Activated CD4-positive, alpha-beta T cell treated with anti-CD3 and anti-CD28 coated beads, Interleukin-2, amount 10 ng/mL, durations not matched to agents 7 days and 5 days (primary cell): ENCODE measurements around the gene KSR1. TPM values are rescaled to one million over a fixed set of nuclear protein-coding genes. Genes with fewer than 3 reads are reported as not detected.

Experiments used
- CTCF ChIA-PET: fragments of 350-600 bp; sonication (Branson Sonifier 250); formaldehyde crosslinking; loops from one replicate; lab custom pipeline; 2021; ENCODE audit warnings: antibody characterized with exemption; lab: Charles Lee
- POLR2A ChIA-PET: fragments of 350-600 bp; sonication (Branson Sonifier 250); formaldehyde crosslinking; loops from one replicate; lab custom pipeline; 2021; ENCODE audit warnings: antibody characterized with exemption; lab: Charles Lee
- DNase-seq: peaks from one replicate; pipeline ENCODE4 v3.0.0-alpha.2; 2020
- H3K27ac Mint-ChIP-seq: one replicate; pipeline ENCODE4 v1.8.0; 2021; ENCODE audit warnings: mild to moderate bottlenecking, moderate library complexity, mixed read lengths
- H3K27me3 Mint-ChIP-seq: one replicate; pipeline ENCODE4 v1.8.0; 2021; ENCODE audit warnings: mixed read lengths
- H3K36me3 Mint-ChIP-seq: one replicate; pipeline ENCODE4 v1.8.0; 2021; ENCODE audit warnings: low read depth, mixed read lengths
- H3K4me1 Mint-ChIP-seq: one replicate; pipeline ENCODE4 v1.8.0; 2021; ENCODE audit warnings: mixed read lengths
- H3K4me3 Mint-ChIP-seq: one replicate; pipeline ENCODE4 v1.8.0; 2021; ENCODE audit warnings: mild to moderate bottlenecking, moderate library complexity, mixed read lengths
- H3K9me3 Mint-ChIP-seq: one replicate; pipeline ENCODE4 v1.8.0; 2021; ENCODE audit warnings: mixed read lengths
- total RNA-seq, 2 experiments: library from RNA; stranded (reverse); gene quantifications; one replicate each; pipeline ENCODE4 v1.2.3, GENCODE V29; 2021

The KSR1 gene
- total RNA-seq, 2 experiments from 2014 or later = 43.1 to 45.7 TPM

- H3K4me1 Mint-ChIP-seq = peaks cover 33% of the 10 kb centered on the region
- no peak overlapping the region for H3K27ac Mint-ChIP-seq
- H3K36me3 Mint-ChIP-seq = peaks cover 8% of the 10 kb centered on the region
- no peak for DNase-seq
- H3K4me3 Mint-ChIP-seq = no peak overlapping the region
- no peaks in the 10 kb centered on the region for H3K27me3 Mint-ChIP-seq
- no peaks in the 10 kb centered on the region for H3K9me3 Mint-ChIP-seq
- ChIA-PET CTCF (interaction anchor here (1.1 to 1.4 kb wide), 2 partner anchors 16 to 93 kb away, joined by 3 read pairs; no protein-coding TSS in a partner anchor), POLR2A (no interaction called here)
Observed at GRCh38 chr17:27506348-27507218, 50.3 kb downstream of the KSR1 start.

- Mint-ChIP-seq H3K36me3 (no peaks in the 10 kb centered on the region), H3K4me3 (no peak overlapping the region), H3K9me3 (no peaks in the 10 kb centered on the region), H3K27ac (peak overlapping the region; percentile 14), H3K27me3 (no peaks in the 10 kb centered on the region), H3K4me1 (peaks cover 23% of the 10 kb centered on the region)
- ChIA-PET POLR2A (no interaction called here), CTCF (interaction anchor here (1.1 to 2.5 kb wide), 2 partner anchors 10 to 11 kb away, joined by 3 to 10 read pairs; no protein-coding TSS in a partner anchor)
- no peak for DNase-seq
Observed at GRCh38 chr17:27511168-27511883, 55.1 kb downstream of the KSR1 start.

GRCh38 chr17:27512031-27512430, 55.8 kb downstream of the KSR1 start:
- POLR2A ChIA-PET = no interaction called here
- CTCF ChIA-PET = interaction anchor here (2.5 kb wide), 1 partner anchor 9 kb away, joined by 10 read pairs; no protein-coding TSS in a partner anchor
- Mint-ChIP-seq H3K27me3 (no peaks in the 10 kb centered on the region), H3K9me3 (no peaks in the 10 kb centered on the region), H3K4me1 (peaks cover 18% of the 10 kb centered on the region), H3K36me3 (no peaks in the 10 kb centered on the region), H3K4me3 (no peak overlapping the region), H3K27ac (no peak overlapping the region)
- no peak for DNase-seq

- no peaks in the 10 kb centered on the region for H3K9me3 Mint-ChIP-seq
- CTCF ChIA-PET = interaction anchor here (2.5 kb wide), 1 partner anchor 9 kb away, joined by 10 read pairs; no protein-coding TSS in a partner anchor
Observed at GRCh38 chr17:27512511-27513346, 56.5 kb downstream of the KSR1 start.

GRCh38 chr17:27513849-27514248, 57.6 kb downstream of the KSR1 start:
- Mint-ChIP-seq H3K9me3 (no peaks in the 10 kb centered on the region), H3K4me1 (peaks cover 22% of the 10 kb centered on the region), H3K36me3 (no peaks in the 10 kb centered on the region), H3K4me3 (no peak overlapping the region), H3K27me3 (no peaks in the 10 kb centered on the region), H3K27ac (no peak overlapping the region)
- ChIA-PET CTCF (interaction anchor here (0.7 kb wide), 2 partner anchors 16 to 65 kb away, joined by 3 read pairs; no protein-coding TSS in a partner anchor), POLR2A (no interaction called here)
- no peak for DNase-seq

More at GRCh38 chr17:27512511-27513346, 56.5 kb downstream of the KSR1 start:
- no peak for DNase-seq
- H3K36me3 Mint-ChIP-seq = no peaks in the 10 kb centered on the region
- H3K4me1 Mint-ChIP-seq = peaks cover 21% of the 10 kb centered on the region
- no peak overlapping the region for H3K27ac Mint-ChIP-seq
- no peaks in the 10 kb centered on the region for H3K27me3 Mint-ChIP-seq
- no peak overlapping the region for H3K4me3 Mint-ChIP-seq
- POLR2A ChIA-PET = no interaction called here

GRCh38 chr17:27514595-27515413, 58.6 kb downstream of the KSR1 start:
- no peaks in the 10 kb centered on the region for H3K9me3 Mint-ChIP-seq
- H3K4me1 Mint-ChIP-seq = peaks cover 27% of the 10 kb centered on the region
- no peak for DNase-seq
- no peak overlapping the region for H3K27ac Mint-ChIP-seq
- CTCF ChIA-PET = interaction anchor here (0.7 kb wide), 1 partner anchor 15 kb away, joined by 3 read pairs; no protein-coding TSS in a partner anchor
- H3K36me3 Mint-ChIP-seq = no peaks in the 10 kb centered on the region
- POLR2A ChIA-PET = no interaction called here
- H3K27me3 Mint-ChIP-seq = no peaks in the 10 kb centered on the region
- H3K4me3 Mint-ChIP-seq = no peak overlapping the region

- ChIA-PET POLR2A (no interaction called here), CTCF (interaction anchor here (0.9 to 1.8 kb wide), 4 partner anchors 9 to 60 kb away, joined by 3 to 5 read pairs (median 4); no protein-coding TSS in a partner anchor)
- Mint-ChIP-seq H3K9me3 (no peaks in the 10 kb centered on the region), H3K27ac (no peak overlapping the region), H3K4me1 (peaks cover 30% of the 10 kb centered on the region), H3K36me3 (no peaks in the 10 kb centered on the region), H3K27me3 (no peaks in the 10 kb centered on the region), H3K4me3 (no peak overlapping the region)
- no peak for DNase-seq
Observed at GRCh38 chr17:27518048-27518447, 61.8 kb downstream of the KSR1 start.

- ChIA-PET CTCF (interaction anchor here (0.9 to 2.4 kb wide), 8 partner anchors 8 to 84 kb away, joined by 3 to 7 read pairs (median 4); no protein-coding TSS in a partner anchor), POLR2A (no interaction called here)
- H3K4me3 Mint-ChIP-seq = no peak overlapping the region
- H3K27me3 Mint-ChIP-seq = no peaks in the 10 kb centered on the region
- H3K27ac Mint-ChIP-seq = no peak overlapping the region
- no peak for DNase-seq
- no peaks in the 10 kb centered on the region for H3K36me3 Mint-ChIP-seq
- peaks cover 36% of the 10 kb centered on the region for H3K4me1 Mint-ChIP-seq
- H3K9me3 Mint-ChIP-seq = no peaks in the 10 kb centered on the region
Observed at GRCh38 chr17:27518545-27519521, 62.6 kb downstream of the KSR1 start.

- H3K9me3 Mint-ChIP-seq = no peaks in the 10 kb centered on the region
- H3K27me3 Mint-ChIP-seq = no peaks in the 10 kb centered on the region
- POLR2A ChIA-PET = no interaction called here
- H3K27ac Mint-ChIP-seq = no peak overlapping the region
- no peak overlapping the region for H3K4me3 Mint-ChIP-seq
- peaks cover 44% of the 10 kb centered on the region for H3K4me1 Mint-ChIP-seq
- no peaks in the 10 kb centered on the region for H3K36me3 Mint-ChIP-seq
- no peak for DNase-seq
- CTCF ChIA-PET = interaction anchor here (1.2 to 2.4 kb wide), 5 partner anchors 15 to 83 kb away, joined by 3 to 7 read pairs (median 4); no protein-coding TSS in a partner anchor
Observed at GRCh38 chr17:27519550-27519949, 63.3 kb downstream of the KSR1 start.

- peaks cover 54% of the 10 kb centered on the region for H3K4me1 Mint-ChIP-seq
- no peak overlapping the region for H3K4me3 Mint-ChIP-seq
- CTCF ChIA-PET = interaction anchor here (1.2 to 2.4 kb wide), 6 partner anchors 9 to 82 kb away, joined by 3 to 10 read pairs (median 4); no protein-coding TSS in a partner anchor
- DNase-seq = no peak
- H3K9me3 Mint-ChIP-seq = no peaks in the 10 kb centered on the region
- POLR2A ChIA-PET = no interaction called here
- no peaks in the 10 kb centered on the region for H3K36me3 Mint-ChIP-seq
- H3K27ac Mint-ChIP-seq = no peak overlapping the region
- H3K27me3 Mint-ChIP-seq = no peaks in the 10 kb centered on the region
Observed at GRCh38 chr17:27520491-27521185, 64.4 kb downstream of the KSR1 start.
